Activated CD4-positive, alpha-beta T cell treated with anti-CD3 and anti-CD28 coated beads, Interleukin-2, amount 10 ng/mL, durations not matched to agents 7 days and 5 days (primary cell): ENCODE results near the gene SLC16A1. TPM values are rescaled to one million over a fixed set of nuclear protein-coding genes. Genes with fewer than 3 reads are reported as not detected.
"Not testable (repeated sequence)": the region's sequence is repeated elsewhere in the genome, so short reads cannot be mapped to it uniquely, and the experiment has no call there.

Source experiments
- CTCF ChIA-PET: fragments of 350-600 bp; sonication (Branson Sonifier 250); formaldehyde crosslinking; loops from one replicate; lab custom pipeline; 2021; ENCODE audit warnings: antibody characterized with exemption; lab: Charles Lee
- POLR2A ChIA-PET: fragments of 350-600 bp; sonication (Branson Sonifier 250); formaldehyde crosslinking; loops from one replicate; lab custom pipeline; 2021; ENCODE audit warnings: antibody characterized with exemption; lab: Charles Lee
- DNase-seq: peaks from one replicate; pipeline ENCODE4 v3.0.0-alpha.2; 2020
- H3K27ac Mint-ChIP-seq: one replicate; pipeline ENCODE4 v1.8.0; 2021; ENCODE audit warnings: mild to moderate bottlenecking, moderate library complexity, mixed read lengths
- H3K27me3 Mint-ChIP-seq: one replicate; pipeline ENCODE4 v1.8.0; 2021; ENCODE audit warnings: mixed read lengths
- H3K36me3 Mint-ChIP-seq: one replicate; pipeline ENCODE4 v1.8.0; 2021; ENCODE audit warnings: low read depth, mixed read lengths
- H3K4me1 Mint-ChIP-seq: one replicate; pipeline ENCODE4 v1.8.0; 2021; ENCODE audit warnings: mixed read lengths
- H3K4me3 Mint-ChIP-seq: one replicate; pipeline ENCODE4 v1.8.0; 2021; ENCODE audit warnings: mild to moderate bottlenecking, moderate library complexity, mixed read lengths
- H3K9me3 Mint-ChIP-seq: one replicate; pipeline ENCODE4 v1.8.0; 2021; ENCODE audit warnings: mixed read lengths
- total RNA-seq, 2 experiments: library from RNA; stranded (reverse); gene quantifications; one replicate each; pipeline ENCODE4 v1.2.3, GENCODE V29; 2021

The SLC16A1 gene
- total RNA-seq, 2 experiments from 2014 or later, result 54.0 to 55.4 TPM

GRCh38 chr1:112958236-112958635, 2.2 kb upstream of the SLC16A1 start:
- POLR2A ChIA-PET, H3K9me3 Mint-ChIP-seq: not testable (repeated sequence)
- peaks cover 62% of the 10 kb centered on the region for H3K4me1 Mint-ChIP-seq

GRCh38 chr1:112957133-112957812, 1.3 kb upstream of the SLC16A1 start:
- Mint-ChIP-seq H3K9me3 (no peaks in the 10 kb centered on the region), H3K27ac (peak overlapping the region; percentile 99), H3K27me3 (no peaks in the 10 kb centered on the region), H3K4me3 (peak overlapping the region; percentile 80), H3K4me1 (peaks cover 59% of the 10 kb centered on the region), H3K36me3 (peaks cover 35% of the 10 kb centered on the region)
- ChIA-PET CTCF (interaction anchor here (0.6 to 2.4 kb wide), 3 partner anchors 21 to 115 kb away, joined by 4 to 8 read pairs (median 5); partner anchors contain the start of gene LRIG2), POLR2A (interaction anchor here (0.6 kb wide), 1 partner anchor 59 kb away, joined by 3 read pairs; no protein-coding TSS in a partner anchor)
- DNase-seq, result peak; percentile 68

More at GRCh38 chr1:112958236-112958635, 2.2 kb upstream of the SLC16A1 start:
- Mint-ChIP-seq H3K4me3 (peak overlapping the region; percentile 80), H3K36me3 (peaks cover 38% of the 10 kb centered on the region), H3K27ac (peak overlapping the region; percentile 99)
- DNase-seq, H3K27me3 Mint-ChIP-seq: not testable (repeated sequence)
- CTCF ChIA-PET, result interaction anchor here (0.9 kb wide), 1 partner anchor 76 kb away, joined by 3 read pairs; no protein-coding TSS in a partner anchor

GRCh38 chr1:112956544-112957132, 642 bp upstream of the SLC16A1 start:
- CTCF ChIA-PET, result interaction anchor here (0.9 to 2.4 kb wide), 5 partner anchors 9 to 116 kb away, joined by 3 to 8 read pairs (median 4); partner anchors contain the start of gene LRIG2
- H3K9me3 Mint-ChIP-seq, result no peaks in the 10 kb centered on the region
- peaks cover 36% of the 10 kb centered on the region for H3K36me3 Mint-ChIP-seq
- POLR2A ChIA-PET, result interaction anchor here (1.3 kb wide), 1 partner anchor 117 kb away, joined by 6 read pairs; the partner anchor contains the start of gene LRIG2
- H3K4me3 Mint-ChIP-seq, result peak overlapping the region; percentile 80
- peak overlapping the region; percentile 99 for H3K27ac Mint-ChIP-seq
- peak; percentile 44 for DNase-seq
- peaks cover 59% of the 10 kb centered on the region for H3K4me1 Mint-ChIP-seq
- H3K27me3 Mint-ChIP-seq, result no peaks in the 10 kb centered on the region

- POLR2A ChIA-PET, result interaction anchor here (0.8 to 1.3 kb wide), 2 partner anchors 20 to 118 kb away, joined by 3 to 6 read pairs; partner anchors contain the start of gene LRIG2
- Mint-ChIP-seq H3K4me1 (peaks cover 53% of the 10 kb centered on the region), H3K4me3 (peak overlapping the region; percentile 80), H3K36me3 (peaks cover 26% of the 10 kb centered on the region), H3K9me3 (no peaks in the 10 kb centered on the region), H3K27me3 (no peaks in the 10 kb centered on the region), H3K27ac (peak overlapping the region; percentile 99)
- CTCF ChIA-PET, result interaction anchor here (2.1 to 2.4 kb wide), 3 partner anchors 19 to 117 kb away, joined by 5 to 9 read pairs (median 8); partner anchors contain the start of gene LRIG2
- peak; percentile 56 for DNase-seq
Observed at GRCh38 chr1:112954945-112955772, 837 bp downstream of the SLC16A1 start.

GRCh38 chr1:112954017-112954650, 1.9 kb downstream of the SLC16A1 start:
- ChIA-PET POLR2A (no interaction called here), CTCF (interaction anchor here (0.9 to 2.1 kb wide), 3 partner anchors 17 to 118 kb away, joined by 3 to 9 read pairs (median 5); partner anchors contain the start of gene LRIG2)

GRCh38 chr1:112950426-112950825, 5.6 kb downstream of the SLC16A1 start:
- H3K27ac Mint-ChIP-seq, result no peak overlapping the region
- H3K4me3 Mint-ChIP-seq, result no peak overlapping the region
- ChIA-PET CTCF (no interaction called here), POLR2A (no interaction called here)
- peaks cover 20% of the 10 kb centered on the region for H3K36me3 Mint-ChIP-seq
- no peak for DNase-seq
- H3K27me3 Mint-ChIP-seq, result no peaks in the 10 kb centered on the region
- no peaks in the 10 kb centered on the region for H3K9me3 Mint-ChIP-seq
- peaks cover 38% of the 10 kb centered on the region for H3K4me1 Mint-ChIP-seq

More at GRCh38 chr1:112954017-112954650, 1.9 kb downstream of the SLC16A1 start:
- Mint-ChIP-seq H3K27ac (peak overlapping the region; percentile 37), H3K4me3 (peak overlapping the region; percentile 80), H3K4me1 (peaks cover 49% of the 10 kb centered on the region), H3K36me3 (peaks cover 25% of the 10 kb centered on the region), H3K9me3 (no peaks in the 10 kb centered on the region), H3K27me3 (no peaks in the 10 kb centered on the region)
- DNase-seq, result no peak

GRCh38 chr1:112946683-112947082, 9.3 kb downstream of the SLC16A1 start:
- Mint-ChIP-seq H3K9me3 (no peaks in the 10 kb centered on the region), H3K4me3 (no peak overlapping the region), H3K27me3 (no peaks in the 10 kb centered on the region), H3K27ac (no peak overlapping the region), H3K4me1 (peaks cover 9% of the 10 kb centered on the region), H3K36me3 (peaks cover 16% of the 10 kb centered on the region)
- no peak for DNase-seq
- ChIA-PET CTCF (interaction anchor here (0.9 kb wide), 1 partner anchor 9 kb away, joined by 4 read pairs; no protein-coding TSS in a partner anchor), POLR2A (no interaction called here)

GRCh38 chr1:112939810-112940209, 16.2 kb downstream of the SLC16A1 start:
- Mint-ChIP-seq H3K4me3 (no peak overlapping the region), H3K4me1 (peaks cover 30% of the 10 kb centered on the region), H3K9me3 (no peaks in the 10 kb centered on the region), H3K27me3 (no peaks in the 10 kb centered on the region), H3K27ac (no peak overlapping the region), H3K36me3 (peaks cover 14% of the 10 kb centered on the region)
- DNase-seq, result no peak
- POLR2A ChIA-PET, result no interaction called here
- CTCF ChIA-PET, result no interaction called here

- Mint-ChIP-seq H3K4me1 (peaks cover 37% of the 10 kb centered on the region), H3K36me3 (peaks cover 19% of the 10 kb centered on the region), H3K27me3 (no peaks in the 10 kb centered on the region), H3K27ac (no peak overlapping the region), H3K4me3 (no peak overlapping the region), H3K9me3 (no peaks in the 10 kb centered on the region)
- ChIA-PET POLR2A (no interaction called here), CTCF (interaction anchor here (0.6 to 3.3 kb wide), 5 partner anchors 8 to 134 kb away, joined by 3 to 12 read pairs (median 4); partner anchors contain the start of genes LRIG2 and SLC16A1)
- no peak for DNase-seq
Observed at GRCh38 chr1:112938210-112938609, 17.8 kb downstream of the SLC16A1 start.

- Mint-ChIP-seq H3K4me1 (peaks cover 37% of the 10 kb centered on the region), H3K9me3 (no peaks in the 10 kb centered on the region), H3K36me3 (peaks cover 13% of the 10 kb centered on the region), H3K4me3 (no peak overlapping the region), H3K27me3 (no peaks in the 10 kb centered on the region), H3K27ac (no peak overlapping the region)
- no peak for DNase-seq
- CTCF ChIA-PET, result interaction anchor here (1.2 to 3.3 kb wide), 4 partner anchors 9 to 135 kb away, joined by 3 to 12 read pairs (median 4); partner anchors contain the start of gene LRIG2
- POLR2A ChIA-PET, result no interaction called here
Observed at GRCh38 chr1:112937495-112937894, 18.5 kb downstream of the SLC16A1 start.

GRCh38 chr1:112937070-112937469, 18.9 kb downstream of the SLC16A1 start:
- peaks cover 37% of the 10 kb centered on the region for H3K4me1 Mint-ChIP-seq
- DNase-seq, result no peak
- H3K4me3 Mint-ChIP-seq, result no peak overlapping the region
- H3K9me3 Mint-ChIP-seq, result no peaks in the 10 kb centered on the region
- POLR2A ChIA-PET, result interaction anchor here (0.9 kb wide), 1 partner anchor 19 kb away, joined by 4 read pairs; the partner anchor contains the start of gene SLC16A1
- peak overlapping the region; percentile 25 for H3K27ac Mint-ChIP-seq
- peaks cover 13% of the 10 kb centered on the region for H3K36me3 Mint-ChIP-seq
- H3K27me3 Mint-ChIP-seq, result no peaks in the 10 kb centered on the region
- CTCF ChIA-PET, result interaction anchor here (1.2 to 3.3 kb wide), 5 partner anchors 10 to 136 kb away, joined by 3 to 12 read pairs (median 5); partner anchors contain the start of genes LRIG2 and SLC16A1
